ENCODE measurements around the gene MSRB2.

The MSRB2 gene

GRCh38 chr10:23065181-23065948, 30.0 kb upstream of the MSRB2 start:
- TF ChIP-seq CTCF (IDR thresholded peaks at IDR 0.05), result no peak

- no peak for TF ChIP-seq CTCF (IDR thresholded peaks at IDR 0.05)
Measured at GRCh38 chr10:23067337-23067736, 28.0 kb upstream of the MSRB2 start.

- peak; percentile 77 for TF ChIP-seq CTCF (IDR thresholded peaks at IDR 0.05)
Measured at GRCh38 chr10:23067939-23068775, 27.2 kb upstream of the MSRB2 start.

- no peak for TF ChIP-seq CTCF (IDR thresholded peaks at IDR 0.05)
Measured at GRCh38 chr10:23069019-23069815, 26.2 kb upstream of the MSRB2 start.

GRCh38 chr10:23070913-23071218, 24.5 kb upstream of the MSRB2 start:
- no peak for TF ChIP-seq CTCF (IDR thresholded peaks at IDR 0.05)

GRCh38 chr10:23073527-23073926, 21.9 kb upstream of the MSRB2 start:
- no peak for TF ChIP-seq CTCF (IDR thresholded peaks at IDR 0.05)

- no peak for TF ChIP-seq CTCF (IDR thresholded peaks at IDR 0.05)
Measured at GRCh38 chr10:23075672-23076071, 19.7 kb upstream of the MSRB2 start.
